HG02970 (cell line): ENCODE results near the gene DDX31.
"Not testable (repeated sequence)": the region's sequence is repeated elsewhere in the genome, so short reads cannot be mapped to it uniquely, and the experiment has no call there.

Source experiments
- ATAC-seq: cut with Tn5 transposase; IDR thresholded peaks from one replicate; pipeline ENCODE4 v1.9.1; 2021; ENCODE audit warnings: mild to moderate bottlenecking, moderate library complexity, moderate number of reproducible peaks; ENCODE audit not compliant: unreplicated experiment, low FRiP score

The DDX31 gene

GRCh38 chr9:132669698-132670456 is at the start of gene DDX31:
TSS of gene DDX31 (minus strand) at chr9:132669983. CDS start at chr9:132669934, 49 bp downstream.
- ATAC-seq = peak; percentile 57

GRCh38 chr9:132718381-132718928 is 48.7 kb upstream of the DDX31 start:
- ATAC-seq = not testable (repeated sequence)

- ATAC-seq = no peak
These were observed 47.7 kb upstream of the DDX31 start for GRCh38 chr9:132717326-132717945.

- ATAC-seq = no peak
These were observed 46.2 kb upstream of the DDX31 start for GRCh38 chr9:132716007-132716406.

GRCh38 chr9:132712753-132713152 is 43.0 kb upstream of the DDX31 start:
- ATAC-seq = no peak

GRCh38 chr9:132711846-132712245 is 42.1 kb upstream of the DDX31 start:
- ATAC-seq = no peak

- not testable (repeated sequence) for ATAC-seq
These were observed 41.4 kb upstream of the DDX31 start for GRCh38 chr9:132711152-132711551.

GRCh38 chr9:132710333-132710732 is 40.5 kb upstream of the DDX31 start:
- no peak for ATAC-seq

- ATAC-seq = no peak
These were observed 39.1 kb upstream of the DDX31 start for GRCh38 chr9:132708769-132709430.

GRCh38 chr9:132708239-132708638 is 38.5 kb upstream of the DDX31 start:
- ATAC-seq = no peak

- ATAC-seq = no peak
These were observed 33.6 kb upstream of the DDX31 start for GRCh38 chr9:132703336-132703735.

- no peak for ATAC-seq
These were observed 32.5 kb upstream of the DDX31 start for GRCh38 chr9:132702254-132702653.

GRCh38 chr9:132699956-132700355 is 30.2 kb upstream of the DDX31 start:
- no peak for ATAC-seq

GRCh38 chr9:132698989-132699388 is 29.2 kb upstream of the DDX31 start:
- no peak for ATAC-seq

GRCh38 chr9:132697230-132697629 is 27.4 kb upstream of the DDX31 start:
- no peak for ATAC-seq

- no peak for ATAC-seq
These were observed 24.4 kb upstream of the DDX31 start for GRCh38 chr9:132694144-132694543.

- no peak for ATAC-seq
These were observed 20.9 kb upstream of the DDX31 start for GRCh38 chr9:132690696-132691095.

GRCh38 chr9:132683873-132684272 is 14.1 kb upstream of the DDX31 start:
- no peak for ATAC-seq

GRCh38 chr9:132681561-132681960 is 11.8 kb upstream of the DDX31 start:
- ATAC-seq = no peak

- no peak for ATAC-seq
These were observed 10.3 kb upstream of the DDX31 start for GRCh38 chr9:132679946-132680625.

GRCh38 chr9:132677976-132678375 is 8.2 kb upstream of the DDX31 start:
- no peak for ATAC-seq
